Measurements from ENCODE around the gene SYVN1. TPM values are rescaled to one million over a fixed set of nuclear protein-coding genes. Genes with fewer than 3 reads are reported as not detected.
"Not testable (repeated sequence)": the region's sequence is repeated elsewhere in the genome, so short reads cannot be mapped to it uniquely, and the experiment has no call there.

SYVN1 gene
- 19.8 TPM for total RNA-seq

DNA sequence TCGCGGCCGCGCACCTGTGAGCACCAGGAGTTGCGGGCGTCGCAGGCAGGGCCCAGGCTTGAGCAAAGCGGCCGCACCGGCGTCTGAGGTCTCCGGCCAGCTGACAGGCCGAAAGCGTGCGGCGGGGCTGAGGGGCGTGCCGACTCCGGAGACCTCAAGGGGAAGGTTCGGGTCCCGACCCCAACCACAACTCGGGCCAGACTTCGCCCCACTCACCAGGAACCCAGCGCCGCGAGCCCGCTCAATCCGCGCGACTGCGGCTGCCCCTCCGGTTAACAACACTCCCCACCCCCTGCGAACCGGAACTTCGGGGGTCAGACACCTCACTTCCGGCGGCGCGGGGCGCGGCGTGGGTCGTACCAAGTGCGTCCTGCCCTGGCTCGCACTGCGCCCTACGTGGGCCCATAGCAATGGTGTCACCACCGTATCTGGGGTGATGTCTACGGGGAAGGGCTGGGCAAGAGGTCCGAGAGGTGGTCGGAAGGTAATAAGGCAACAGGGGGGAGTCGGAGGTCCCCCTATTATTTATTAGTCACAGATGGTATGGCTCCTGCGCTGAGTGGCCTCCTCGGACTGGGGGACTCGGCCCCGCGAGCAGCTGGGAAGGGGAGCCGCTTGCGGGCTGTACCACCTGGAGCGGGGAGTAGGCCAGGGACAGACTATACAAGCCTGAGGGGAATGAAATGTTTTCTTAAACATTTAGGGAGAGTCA lies at the start of gene SYVN1:
Gene SYVN1 (minus strand): TSS at position 280 of the 712 bp plus-strand sequence. CDS start 918 bp downstream, outside the sequence.
- Histone ChIP-seq H3K9ac (ENCODE audit: low read depth in 1 of 3, low read length in 3 of 3) (peak within 1 kb of the TSS; percentile 99 to 100 (median 99)), H3K27me3 (ENCODE audit: control insufficient read depth in 3 of 3, insufficient read depth in 3 of 3, low read length in 3 of 3) (no peaks in the 10 kb centered on the region)

DNA sequence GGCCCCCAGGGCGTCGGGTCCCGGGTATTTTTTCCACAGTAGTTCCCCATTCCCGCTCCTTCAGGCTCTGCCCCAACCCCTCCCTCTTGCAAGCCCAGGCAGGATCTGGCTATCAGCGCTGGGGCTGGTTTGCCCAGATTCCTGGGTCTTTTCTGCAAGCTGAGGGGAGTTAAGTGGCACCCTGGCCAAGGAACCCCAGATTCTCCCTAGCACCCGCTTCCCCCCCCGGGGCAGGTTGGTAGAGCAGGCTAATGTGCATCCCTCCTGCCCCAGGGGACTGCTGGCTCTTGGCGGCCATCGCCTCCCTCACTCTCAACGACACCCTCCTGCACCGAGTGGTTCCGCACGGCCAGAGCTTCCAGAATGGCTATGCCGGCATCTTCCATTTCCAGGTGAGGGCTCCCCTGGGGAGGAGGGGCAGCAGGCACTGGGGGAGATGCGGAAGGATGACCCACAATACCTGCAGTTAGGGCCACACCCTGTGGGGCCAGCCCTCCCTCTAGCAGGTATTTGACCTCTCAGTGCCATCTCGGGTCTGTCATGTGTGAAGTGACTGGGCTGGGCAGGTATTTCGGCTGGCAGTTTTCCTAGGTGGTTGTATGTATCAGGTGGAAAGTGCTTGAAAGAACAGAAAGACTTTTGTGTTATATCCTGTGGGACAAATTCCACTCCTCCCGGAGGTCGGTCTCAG lies 49.0 kb upstream of the SYVN1 start:
- Histone ChIP-seq H3K36me3 (ENCODE audit: control insufficient read depth in 3 of 3, insufficient read depth in 3 of 3, low read length in 3 of 3) (peaks cover 29 to 40% (median 40%) of the 10 kb centered on the region in 3 donors), H3K9me3 (ENCODE audit: control insufficient read depth in 3 of 3, low read length in 3 of 3) (no peaks in the 10 kb centered on the region), H3K4me3 (ENCODE audit: low read length in 3 of 3) (peak overlapping the region in 1 of 3 donors; percentile 86), H3K9ac (ENCODE audit: low read depth in 1 of 3, low read length in 3 of 3) (peak overlapping the region; percentile 20 to 97 (median 97)), H3K27ac (ENCODE audit: low read depth, low read length) (no peak overlapping the region), H3K4me1 (ENCODE audit: control insufficient read depth in 3 of 3, insufficient read depth in 3 of 3, low read length in 3 of 3) (peaks cover 21 to 29% (median 22%) of the 10 kb centered on the region in 3 donors), H3K27me3 (ENCODE audit: control insufficient read depth in 3 of 3, insufficient read depth in 3 of 3, low read length in 3 of 3) (no peaks in the 10 kb centered on the region)

More for the DNA sequence above, at the start of gene SYVN1:
- H3K9me3 ChIP-seq (ENCODE audit: control insufficient read depth in 3 of 3, low read length in 3 of 3) = no peaks in the 10 kb centered on the region
- H3K4me3 ChIP-seq (ENCODE audit: low read length in 3 of 3) = peak within 1 kb of the TSS; percentile 93 to 98 (median 94)
- peaks cover 35 to 39% (median 37%) of the 10 kb centered on the region in 3 donors for H3K36me3 ChIP-seq (ENCODE audit: control insufficient read depth in 3 of 3, insufficient read depth in 3 of 3, low read length in 3 of 3)
- H3K27ac ChIP-seq (ENCODE audit: low read depth, low read length) = peak within 1 kb of the TSS; percentile 100
- H3K4me1 ChIP-seq (ENCODE audit: control insufficient read depth in 3 of 3, insufficient read depth in 3 of 3, low read length in 3 of 3) = peaks cover 35 to 57% (median 35%) of the 10 kb centered on the region in 3 donors

DNA sequence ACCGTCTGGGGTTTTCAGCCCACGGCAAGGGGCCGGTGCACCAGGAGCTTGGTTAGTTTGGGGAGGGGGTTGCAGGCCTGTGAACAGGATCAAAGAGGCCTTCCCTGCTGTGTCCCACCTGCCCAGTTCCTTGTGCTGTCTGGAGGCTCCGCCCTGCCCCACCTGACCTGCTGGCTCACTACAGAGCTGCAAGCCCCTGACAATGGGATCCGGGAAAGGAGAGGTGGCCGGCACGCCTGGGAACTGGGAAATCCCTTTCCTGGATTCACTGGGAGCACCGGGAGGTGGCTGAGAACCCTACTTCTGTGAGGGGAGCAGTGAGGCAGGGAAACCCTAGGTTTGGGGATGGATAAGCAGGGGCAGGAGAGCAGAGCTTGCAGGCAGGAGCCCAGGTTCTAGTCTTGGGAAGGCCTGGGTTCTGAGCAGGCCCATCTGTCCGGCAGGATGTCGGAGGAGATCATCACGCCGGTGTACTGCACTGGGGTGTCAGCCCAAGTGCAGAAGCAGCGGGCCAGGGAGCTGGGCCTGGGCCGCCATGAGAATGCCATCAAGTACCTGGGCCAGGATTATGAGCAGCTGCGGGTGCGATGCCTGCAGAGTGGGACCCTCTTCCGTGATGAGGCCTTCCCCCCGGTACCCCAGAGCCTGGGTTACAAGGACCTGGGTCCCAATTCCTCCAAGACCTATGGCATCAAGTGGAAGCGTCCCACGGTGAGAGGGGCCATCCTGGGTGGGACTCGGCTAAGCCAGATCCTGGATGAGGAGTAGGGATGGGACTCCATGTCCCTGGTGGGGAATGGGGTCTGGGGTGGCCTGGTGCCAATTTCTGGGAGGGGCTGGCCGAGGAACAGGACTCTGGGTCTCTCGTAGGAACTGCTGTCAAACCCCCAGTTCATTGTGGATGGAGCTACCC lies 48.2 kb upstream of the SYVN1 start:
- Histone ChIP-seq H3K27me3 (ENCODE audit: control insufficient read depth in 3 of 3, insufficient read depth in 3 of 3, low read length in 3 of 3) (no peaks in the 10 kb centered on the region), H3K36me3 (ENCODE audit: control insufficient read depth in 3 of 3, insufficient read depth in 3 of 3, low read length in 3 of 3) (peaks cover 23 to 36% (median 34%) of the 10 kb centered on the region in 3 donors), H3K9ac (ENCODE audit: low read depth in 1 of 3, low read length in 3 of 3) (peak overlapping the region; percentile 89 to 97 (median 97)), H3K27ac (ENCODE audit: low read depth, low read length) (peak overlapping the region; percentile 94), H3K4me3 (ENCODE audit: low read length in 3 of 3) (peak overlapping the region; percentile 83 to 86 (median 84)), H3K9me3 (ENCODE audit: control insufficient read depth in 3 of 3, low read length in 3 of 3) (no peaks in the 10 kb centered on the region), H3K4me1 (ENCODE audit: control insufficient read depth in 3 of 3, insufficient read depth in 3 of 3, low read length in 3 of 3) (peaks cover 21 to 29% (median 22%) of the 10 kb centered on the region in 3 donors)

DNA sequence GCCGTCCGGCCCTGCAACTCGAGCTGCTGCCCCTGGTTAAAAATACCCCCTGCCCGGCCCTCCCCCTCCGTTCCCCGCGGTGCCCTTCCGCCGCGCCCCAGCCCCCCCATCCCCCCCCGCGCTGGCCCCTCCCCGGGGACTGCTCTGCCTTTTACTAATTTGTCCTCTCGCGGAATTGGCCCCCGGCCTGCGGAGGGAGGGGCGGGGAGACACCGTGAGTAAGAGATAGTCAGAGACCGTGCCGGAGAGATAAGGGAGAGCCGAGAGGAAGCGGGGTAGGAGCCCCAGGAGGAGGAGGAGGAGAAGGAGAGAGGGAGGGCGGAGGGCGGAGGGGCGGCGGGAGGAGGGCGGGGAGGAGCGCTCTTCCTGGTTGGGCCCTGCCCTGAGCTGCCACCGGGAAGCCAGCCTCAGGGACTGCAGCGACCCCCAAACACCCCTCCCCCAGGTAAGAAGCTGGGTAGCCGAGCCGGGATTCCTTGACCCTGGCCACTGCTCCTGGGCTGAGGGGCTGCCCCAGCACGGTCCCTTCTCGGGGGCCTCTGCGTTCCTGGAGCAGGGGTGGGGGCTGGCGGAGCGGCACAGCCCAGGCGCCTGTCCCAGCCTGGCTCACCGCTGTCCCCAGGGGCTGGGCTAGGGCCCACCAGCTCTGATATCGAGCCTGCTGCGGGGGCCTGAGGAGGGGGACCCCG lies 47.4 kb upstream of the SYVN1 start, which contains the start of gene CAPN1:
Gene CAPN1 (plus strand): TSS at position 360 of the 689 bp plus-strand sequence. CDS start 774 bp downstream, outside the sequence.
- Histone ChIP-seq H3K9me3 (ENCODE audit: control insufficient read depth in 3 of 3, low read length in 3 of 3) (no peaks in the 10 kb centered on the region), H3K27me3 (ENCODE audit: control insufficient read depth in 3 of 3, insufficient read depth in 3 of 3, low read length in 3 of 3) (no peaks in the 10 kb centered on the region), H3K4me1 (ENCODE audit: control insufficient read depth in 3 of 3, insufficient read depth in 3 of 3, low read length in 3 of 3) (peaks cover 21 to 29% (median 22%) of the 10 kb centered on the region in 3 donors), H3K4me3 (ENCODE audit: low read length in 3 of 3) (peak within 1 kb of the TSS; percentile 84 to 88 (median 87)), H3K9ac (ENCODE audit: low read depth in 1 of 3, low read length in 3 of 3) (peak within 1 kb of the TSS; percentile 89 to 97 (median 97)), H3K27ac (ENCODE audit: low read depth, low read length) (peak within 1 kb of the TSS; percentile 94), H3K36me3 (ENCODE audit: control insufficient read depth in 3 of 3, insufficient read depth in 3 of 3, low read length in 3 of 3) (peaks cover 17 to 28% (median 27%) of the 10 kb centered on the region in 3 donors)

DNA sequence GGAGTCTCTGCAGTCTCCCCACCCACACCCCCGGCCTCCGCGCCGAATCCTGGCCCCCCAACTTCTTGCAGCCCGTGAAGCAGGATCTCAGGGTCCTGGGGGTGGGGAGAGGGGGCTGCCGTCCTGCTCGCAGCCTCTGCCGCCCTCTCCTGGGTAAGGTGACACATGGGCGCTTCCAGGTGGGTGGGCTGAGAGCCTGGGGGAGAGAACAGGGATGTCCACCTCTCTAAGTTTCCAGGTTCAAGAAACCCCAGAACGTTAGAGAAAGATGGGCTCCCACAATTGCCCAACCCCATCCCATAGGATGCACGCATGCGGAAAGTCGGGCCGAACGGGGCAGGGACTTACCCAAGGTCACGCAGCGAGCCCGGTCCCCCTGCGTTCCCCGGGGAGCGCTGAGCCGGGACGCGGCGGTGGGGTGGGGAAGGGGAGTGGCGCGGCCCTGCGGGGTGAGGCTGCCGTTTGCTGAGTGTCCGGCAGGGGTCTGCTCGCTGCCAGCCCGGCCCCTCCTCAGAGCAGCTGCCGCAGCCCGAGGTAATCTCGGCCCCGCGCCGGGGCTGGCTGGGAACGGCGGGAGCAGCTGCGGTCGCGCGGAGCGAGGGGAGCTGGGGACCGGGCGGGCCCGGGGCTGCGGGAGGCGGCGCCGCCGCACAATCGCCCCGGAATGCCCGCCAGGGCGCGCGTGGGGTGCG lies 46.7 kb upstream of the SYVN1 start:
- H3K27me3 ChIP-seq (ENCODE audit: control insufficient read depth in 3 of 3, insufficient read depth in 3 of 3, low read length in 3 of 3) = no peaks in the 10 kb centered on the region
- peak overlapping the region; percentile 66 to 89 (median 87) for H3K9ac ChIP-seq (ENCODE audit: low read depth in 1 of 3, low read length in 3 of 3)
- peak overlapping the region; percentile 84 to 88 (median 87) for H3K4me3 ChIP-seq (ENCODE audit: low read length in 3 of 3)
- H3K36me3 ChIP-seq (ENCODE audit: control insufficient read depth in 3 of 3, insufficient read depth in 3 of 3, low read length in 3 of 3) = peaks cover 10 to 21% (median 20%) of the 10 kb centered on the region in 3 donors
- no peaks in the 10 kb centered on the region for H3K9me3 ChIP-seq (ENCODE audit: control insufficient read depth in 3 of 3, low read length in 3 of 3)
- peaks cover 21 to 29% (median 22%) of the 10 kb centered on the region in 3 donors for H3K4me1 ChIP-seq (ENCODE audit: control insufficient read depth in 3 of 3, insufficient read depth in 3 of 3, low read length in 3 of 3)
- H3K27ac ChIP-seq (ENCODE audit: low read depth, low read length) = peak overlapping the region; percentile 94

DNA sequence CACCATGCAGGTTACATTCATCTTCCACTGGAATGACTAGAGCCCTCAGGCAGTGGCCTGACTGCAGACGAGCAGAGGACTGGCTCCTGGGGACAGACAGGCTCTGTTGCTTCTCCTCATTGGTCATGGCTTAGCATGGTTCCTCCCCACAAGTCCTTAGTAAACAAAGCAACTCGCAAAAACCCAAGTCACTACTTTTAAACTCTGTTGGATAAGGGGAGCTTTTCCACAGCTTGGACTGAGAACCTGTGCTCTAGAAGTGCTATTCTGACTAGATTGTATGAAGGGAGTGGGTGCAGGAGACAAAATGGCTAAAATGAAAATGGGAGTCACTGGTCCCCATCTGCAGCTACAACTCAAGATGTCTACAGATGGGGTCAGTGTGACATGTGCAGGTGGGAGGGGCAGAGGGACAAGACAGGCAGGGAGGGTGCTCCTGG lies 40.3 kb upstream of the SYVN1 start:
- H3K27me3 ChIP-seq (ENCODE audit: control insufficient read depth in 3 of 3, insufficient read depth in 3 of 3, low read length in 3 of 3); H3K27ac ChIP-seq (ENCODE audit: low read depth, low read length); H3K36me3 ChIP-seq (ENCODE audit: control insufficient read depth in 3 of 3, insufficient read depth in 3 of 3, low read length in 3 of 3); H3K9me3 ChIP-seq (ENCODE audit: control insufficient read depth in 3 of 3, low read length in 3 of 3); H3K9ac ChIP-seq (ENCODE audit: low read depth in 1 of 3, low read length in 3 of 3); H3K4me3 ChIP-seq (ENCODE audit: low read length in 3 of 3); H3K4me1 ChIP-seq (ENCODE audit: control insufficient read depth in 3 of 3, insufficient read depth in 3 of 3, low read length in 3 of 3): not testable (repeated sequence)

DNA sequence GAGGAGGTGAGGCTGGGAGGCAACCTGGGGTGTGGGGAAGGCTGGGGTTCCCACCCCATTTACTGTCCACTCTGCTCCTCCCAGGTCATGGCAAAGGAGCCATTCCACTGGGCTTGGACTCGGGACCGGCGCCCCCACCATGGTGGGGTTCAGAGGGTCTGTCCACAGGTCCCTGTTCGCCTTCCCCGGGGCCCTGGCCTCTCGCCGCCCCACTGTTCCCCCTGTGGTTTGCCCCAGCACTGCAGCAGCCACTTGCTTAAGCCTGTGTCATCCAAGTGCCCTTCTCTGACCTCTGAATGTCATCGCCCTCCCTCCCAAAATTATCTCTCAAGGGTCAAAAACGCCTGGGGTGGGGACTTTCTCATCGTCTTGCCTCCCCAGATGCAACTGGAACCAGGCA lies 38.3 kb upstream of the SYVN1 start:
- H3K9me3 ChIP-seq (ENCODE audit: control insufficient read depth in 3 of 3, low read length in 3 of 3) = no peaks in the 10 kb centered on the region
- H3K27me3 ChIP-seq (ENCODE audit: control insufficient read depth in 3 of 3, insufficient read depth in 3 of 3, low read length in 3 of 3) = no peaks in the 10 kb centered on the region

DNA sequence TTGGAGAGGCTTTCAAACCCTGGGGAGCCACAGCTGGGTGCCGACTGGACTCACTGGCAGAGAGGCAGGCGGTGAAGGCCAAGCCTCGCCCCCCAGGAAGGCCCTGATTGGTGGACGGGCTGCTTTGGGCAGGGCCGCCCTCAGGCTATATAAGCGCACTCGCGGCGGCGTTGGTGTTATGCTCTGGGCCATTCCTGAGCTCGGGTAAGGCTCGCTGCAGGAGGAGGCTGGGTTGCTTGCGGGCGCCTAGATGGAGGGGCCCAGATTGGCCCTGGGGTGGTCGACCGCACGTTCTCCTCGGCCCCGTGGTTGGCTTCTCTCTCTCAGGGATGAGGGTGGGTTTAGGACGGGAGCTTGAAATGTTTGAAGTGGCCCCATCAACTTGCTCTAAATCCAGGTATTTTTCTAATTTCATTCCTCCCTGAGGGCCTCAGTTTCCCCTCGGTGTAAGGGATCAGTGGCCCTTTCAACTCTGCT lies 35.8 kb upstream of the SYVN1 start, which contains the start of gene SPDYC:
Gene SPDYC (plus strand): TSS at position 176 of the 477 bp plus-strand sequence. CDS start 1,125 bp downstream, outside the sequence.
- Histone ChIP-seq H3K4me3 (ENCODE audit: low read length in 3 of 3) (no peak within 1 kb of the TSS), H3K36me3 (ENCODE audit: control insufficient read depth in 3 of 3, insufficient read depth in 3 of 3, low read length in 3 of 3) (no peaks in the 10 kb centered on the region), H3K9ac (ENCODE audit: low read depth in 1 of 3, low read length in 3 of 3) (no peak within 1 kb of the TSS), H3K9me3 (ENCODE audit: control insufficient read depth in 3 of 3, low read length in 3 of 3) (no peaks in the 10 kb centered on the region), H3K27me3 (ENCODE audit: control insufficient read depth in 3 of 3, insufficient read depth in 3 of 3, low read length in 3 of 3) (no peaks in the 10 kb centered on the region), H3K27ac (ENCODE audit: low read depth, low read length) (no peak within 1 kb of the TSS), H3K4me1 (ENCODE audit: control insufficient read depth in 3 of 3, insufficient read depth in 3 of 3, low read length in 3 of 3) (peaks cover 0 to 3% (median 0%) of the 10 kb centered on the region in 3 donors)

More for the DNA sequence above, 38.3 kb upstream of the SYVN1 start:
- H3K4me1 ChIP-seq (ENCODE audit: control insufficient read depth in 3 of 3, insufficient read depth in 3 of 3, low read length in 3 of 3) = no peaks in the 10 kb centered on the region
- H3K4me3 ChIP-seq (ENCODE audit: low read length in 3 of 3) = no peak overlapping the region
- H3K9ac ChIP-seq (ENCODE audit: low read depth in 1 of 3, low read length in 3 of 3) = no peak overlapping the region
- H3K36me3 ChIP-seq (ENCODE audit: control insufficient read depth in 3 of 3, insufficient read depth in 3 of 3, low read length in 3 of 3) = no peaks in the 10 kb centered on the region
- H3K27ac ChIP-seq (ENCODE audit: low read depth, low read length) = no peak overlapping the region

All from skeletal muscle tissue (tissue), 4 donors.